Astrocyte (in vitro differentiated cells and primary cell): ENCODE results near the gene PROX2. TPM values are rescaled to one million over a fixed set of nuclear protein-coding genes. Genes with fewer than 3 reads are reported as not detected.

ENCODE experiments used
- DNase-seq: peaks from one replicate; pipeline ENCODE4 v3.0.0-alpha.2; 2010; ENCODE audit warnings: low read depth
- FAIRE-seq: peaks from 2 replicates; lab custom pipeline; 2011; peaks lifted over from hg19 to GRCh38; lab: Jason Lieb, UNC
- H2AFZ ChIP-seq: 2 replicates; pipeline ENCODE4 v1.6.0; 2012; ENCODE audit warnings: low read depth, low read length, inconsistent platforms
- H3K27ac ChIP-seq: 2 replicates; pipeline ENCODE4 v1.5.1; 2011; ENCODE audit warnings: low read depth, low read length, inconsistent platforms
- H3K27me3 ChIP-seq: 2 replicates; pipeline ENCODE4 v1.6.0; 2011; ENCODE audit warnings: low read length, inconsistent platforms; ENCODE audit not compliant: insufficient read depth
- H3K36me3 ChIP-seq: 2 replicates; pipeline ENCODE4 v1.5.1; 2011; ENCODE audit warnings: low read length, inconsistent platforms; ENCODE audit not compliant: insufficient read depth
- H3K4me1 ChIP-seq: 2 replicates; pipeline ENCODE4 v1.5.1; 2011; ENCODE audit warnings: low read length, inconsistent platforms; ENCODE audit not compliant: insufficient read depth
- H3K4me2 ChIP-seq: 2 replicates; pipeline ENCODE4 v1.6.0; 2012; ENCODE audit warnings: low read length, inconsistent platforms
- H3K4me3 ChIP-seq: 2 replicates; pipeline ENCODE4 v1.5.1; 2011; ENCODE audit warnings: low read depth, mild to moderate bottlenecking, low read length, inconsistent platforms; ENCODE audit not compliant: insufficient read depth
- H3K79me2 ChIP-seq: 2 replicates; pipeline ENCODE4 v1.6.0; 2012; ENCODE audit warnings: mild to moderate bottlenecking, low read length, inconsistent platforms; ENCODE audit not compliant: insufficient read depth
- H3K9ac ChIP-seq: 2 replicates; pipeline ENCODE4 v1.6.0; 2012; ENCODE audit warnings: mild to moderate bottlenecking, low read length, inconsistent platforms
- H3K9me3 ChIP-seq: 2 replicates; pipeline ENCODE4 v1.5.1; 2012; ENCODE audit warnings: low read depth, mild to moderate bottlenecking, low read length, inconsistent platforms; ENCODE audit not compliant: insufficient read depth
- H4K20me1 ChIP-seq: 2 replicates; pipeline ENCODE4 v1.6.0; 2012; ENCODE audit warnings: low read length, inconsistent platforms; ENCODE audit not compliant: insufficient read depth
- H3K27ac Mint-ChIP-seq: one replicate; pipeline ENCODE4 v1.8.0; 2021; ENCODE audit warnings: mild to moderate bottlenecking, mixed read lengths; ENCODE audit not compliant: unreplicated experiment
- H3K27me3 Mint-ChIP-seq: one replicate; pipeline ENCODE4 v1.8.0; 2021; ENCODE audit warnings: low read depth, mixed read lengths; ENCODE audit not compliant: unreplicated experiment
- H3K36me3 Mint-ChIP-seq: one replicate; pipeline ENCODE4 v1.8.0; 2021; ENCODE audit warnings: low read depth, mixed read lengths; ENCODE audit not compliant: unreplicated experiment
- H3K4me1 Mint-ChIP-seq: one replicate; pipeline ENCODE4 v1.8.0; 2021; ENCODE audit warnings: low read depth, mixed read lengths; ENCODE audit not compliant: unreplicated experiment
- H3K4me3 Mint-ChIP-seq: one replicate; pipeline ENCODE4 v1.8.0; 2021; ENCODE audit warnings: mild to moderate bottlenecking, moderate library complexity, mixed read lengths; ENCODE audit not compliant: unreplicated experiment
- H3K9me3 Mint-ChIP-seq: one replicate; pipeline ENCODE4 v1.8.0; 2021; ENCODE audit warnings: mild to moderate bottlenecking, mixed read lengths; ENCODE audit not compliant: unreplicated experiment
- CTCF ChIP-seq: IDR thresholded peaks from 2 replicates; pipeline ENCODE4 v1.5.1; 2011; ENCODE audit warnings: low read depth, mild to moderate bottlenecking, inconsistent platforms, low read length, moderate library complexity; ENCODE audit not compliant: insufficient read depth
- EZH2 ChIP-seq: IDR thresholded peaks from 2 replicates; pipeline ENCODE4 v1.6.1; 2012; ENCODE audit warnings: mild to moderate bottlenecking, low read length, inconsistent platforms; ENCODE audit not compliant: insufficient read depth
- total RNA-seq: library from RNA; stranded (reverse); gene quantifications from 2 replicates; pipeline ENCODE4 v1.2.1, GENCODE V29; 2021

PROX2 gene
- total RNA-seq, 1 donor from 2014 or later: not detected

- no peak overlapping the region for H3K4me3 ChIP-seq
- no peaks in the 10 kb centered on the region for H3K36me3 ChIP-seq
- no peaks in the 10 kb centered on the region for H3K9me3 ChIP-seq
- H3K9me3 Mint-ChIP-seq: no peaks in the 10 kb centered on the region
- peaks cover 3% of the 10 kb centered on the region for H3K27me3 ChIP-seq
- TF ChIP-seq CTCF (no peak), EZH2 (no peak)
- no peak overlapping the region for H2AFZ ChIP-seq
- peaks cover 8% of the 10 kb centered on the region for H3K4me1 ChIP-seq
- H3K36me3 Mint-ChIP-seq: no peaks in the 10 kb centered on the region
- FAIRE-seq (no peak), DNase-seq (no peak)
- no peaks in the 10 kb centered on the region for H4K20me1 ChIP-seq
- H3K9ac ChIP-seq: no peak overlapping the region
- H3K4me3 Mint-ChIP-seq: no peak overlapping the region
- peaks cover 3% of the 10 kb centered on the region for H3K4me1 Mint-ChIP-seq
- H3K79me2 ChIP-seq: no peaks in the 10 kb centered on the region
- H3K27me3 Mint-ChIP-seq: peaks cover 12% of the 10 kb centered on the region
- H3K27ac Mint-ChIP-seq: no peak overlapping the region
- H3K4me2 ChIP-seq: no peak overlapping the region
- no peak overlapping the region for H3K27ac ChIP-seq
These were observed 45.2 kb upstream of the PROX2 start for GRCh38 chr14:74921053-74921620.

GRCh38 chr14:74920281-74920680 is 44.3 kb upstream of the PROX2 start:
- Histone ChIP-seq H3K4me3 (no peak overlapping the region), H3K9me3 (no peaks in the 10 kb centered on the region), H3K27me3 (no peaks in the 10 kb centered on the region), H4K20me1 (no peaks in the 10 kb centered on the region), H3K4me1 (peaks cover 8% of the 10 kb centered on the region), H3K36me3 (no peaks in the 10 kb centered on the region), H3K9ac (no peak overlapping the region), H3K27ac (no peak overlapping the region), H2AFZ (no peak overlapping the region), H3K4me2 (no peak overlapping the region), H3K79me2 (no peaks in the 10 kb centered on the region)
- Mint-ChIP-seq H3K4me1 (peaks cover 3% of the 10 kb centered on the region), H3K36me3 (no peaks in the 10 kb centered on the region), H3K9me3 (no peaks in the 10 kb centered on the region), H3K27ac (no peak overlapping the region), H3K27me3 (peaks cover 15% of the 10 kb centered on the region), H3K4me3 (no peak overlapping the region)
- no peak for FAIRE-seq
- DNase-seq: no peak
- TF ChIP-seq EZH2: no peak
- TF ChIP-seq CTCF: no peak

- no peak overlapping the region for H3K9ac ChIP-seq
- FAIRE-seq (no peak), DNase-seq (peak; percentile 40)
- H3K36me3 ChIP-seq: no peaks in the 10 kb centered on the region
- H3K27ac ChIP-seq: no peak overlapping the region
- H4K20me1 ChIP-seq: no peaks in the 10 kb centered on the region
- H3K9me3 ChIP-seq: no peaks in the 10 kb centered on the region
- H3K4me3 ChIP-seq: no peak overlapping the region
- no peak overlapping the region for H3K4me3 Mint-ChIP-seq
- no peaks in the 10 kb centered on the region for H3K27me3 ChIP-seq
- no peaks in the 10 kb centered on the region for H3K9me3 Mint-ChIP-seq
- H2AFZ ChIP-seq: no peak overlapping the region
- peaks cover 8% of the 10 kb centered on the region for H3K4me1 ChIP-seq
- no peak overlapping the region for H3K4me2 ChIP-seq
- peaks cover 12% of the 10 kb centered on the region for H3K27me3 Mint-ChIP-seq
- H3K79me2 ChIP-seq: no peaks in the 10 kb centered on the region
- no peak overlapping the region for H3K27ac Mint-ChIP-seq
- no peak for TF ChIP-seq EZH2
- H3K36me3 Mint-ChIP-seq: no peaks in the 10 kb centered on the region
- peaks cover 3% of the 10 kb centered on the region for H3K4me1 Mint-ChIP-seq
These were observed 43.6 kb upstream of the PROX2 start for GRCh38 chr14:74919421-74920165.
